ENCODE results near the gene SLC38A3. TPM values are rescaled to one million over a fixed set of nuclear protein-coding genes. Genes with fewer than 3 reads are reported as not detected.

The SLC38A3 gene
- total RNA-seq, 4 donors from 2014 or later: 0.11 to 0.39 TPM; not detected in 2

- H3K4me1 ChIP-seq: no peaks in the 10 kb centered on the region
- DNase-seq (ENCODE audit: extremely low spot score): no peak
- H3K36me3 ChIP-seq: peaks cover 0 to 74% (median 23%) of the 10 kb centered on the region in 4 donors
- TF ChIP-seq POLR2A (IDR thresholded peaks at IDR 0.05; ENCODE audit: low read depth): no peak
- no peak for TF ChIP-seq EP300 (IDR thresholded peaks at IDR 0.05)
- TF ChIP-seq CTCF (IDR thresholded peaks at IDR 0.05): no peak
- TF ChIP-seq POLR2AphosphoS5 (IDR thresholded peaks at IDR 0.05): no peak
- no peaks in the 10 kb centered on the region for H3K27me3 ChIP-seq
- WGBS: 94% methylated on average over 14 of the region's 26 CpGs
- no peaks in the 10 kb centered on the region for H3K9me3 ChIP-seq
- intact Hi-C loops (cut with DNase I): no loop called here
- no peak overlapping the region for H3K4me3 ChIP-seq
- H3K27ac ChIP-seq (replicated peaks in 1 of 4): no peak overlapping the region
These were observed 22.5 kb upstream of the SLC38A3 start for GRCh38 chr3:50182533-50183099.

- Histone ChIP-seq H3K9me3 (no peaks in the 10 kb centered on the region), H3K4me1 (peaks cover 0 to 1% (median 0%) of the 10 kb centered on the region in 4 donors), H3K36me3 (peaks cover 0 to 81% (median 23%) of the 10 kb centered on the region in 4 donors), H3K4me3 (no peak overlapping the region), H3K27me3 (no peaks in the 10 kb centered on the region), H3K27ac (replicated peaks in 1 of 4) (no peak overlapping the region)
- TF ChIP-seq POLR2AphosphoS5 (IDR thresholded peaks at IDR 0.05) (no peak), EP300 (IDR thresholded peaks at IDR 0.05) (no peak), CTCF (IDR thresholded peaks at IDR 0.05) (no peak), POLR2A (IDR thresholded peaks at IDR 0.05; ENCODE audit: low read depth) (no peak)
- intact Hi-C loops (cut with DNase I): no loop called here
- DNase-seq (ENCODE audit: extremely low spot score): no peak
- 96% methylated on average over 6 of the region's 6 CpGs for WGBS
These were observed 21.3 kb upstream of the SLC38A3 start for GRCh38 chr3:50183755-50184154.

- intact Hi-C loops (cut with DNase I): no loop called here
- peaks cover 0 to 76% (median 23%) of the 10 kb centered on the region in 4 donors for H3K36me3 ChIP-seq
- no peak overlapping the region for H3K27ac ChIP-seq (replicated peaks in 1 of 4)
- H3K27me3 ChIP-seq: no peaks in the 10 kb centered on the region
- H3K4me3 ChIP-seq: no peak overlapping the region
- WGBS: 94% methylated on average over 17 of the region's 21 CpGs
- TF ChIP-seq POLR2AphosphoS5 (IDR thresholded peaks at IDR 0.05) (no peak), EP300 (IDR thresholded peaks at IDR 0.05) (no peak), CTCF (IDR thresholded peaks at IDR 0.05) (no peak), POLR2A (IDR thresholded peaks at IDR 0.05; ENCODE audit: low read depth) (no peak)
- DNase-seq (ENCODE audit: extremely low spot score): no peak
- peaks cover 0 to 6% (median 1%) of the 10 kb centered on the region in 4 donors for H3K4me1 ChIP-seq
- no peaks in the 10 kb centered on the region for H3K9me3 ChIP-seq
These were observed 20.7 kb upstream of the SLC38A3 start for GRCh38 chr3:50184242-50184978.

GRCh38 chr3:50185230-50185629 lies 19.8 kb upstream of the SLC38A3 start:
- Histone ChIP-seq H3K9me3 (no peaks in the 10 kb centered on the region), H3K27me3 (no peaks in the 10 kb centered on the region), H3K36me3 (peaks cover 0 to 71% (median 23%) of the 10 kb centered on the region in 4 donors), H3K4me3 (no peak overlapping the region), H3K27ac (replicated peaks in 1 of 4) (no peak overlapping the region), H3K4me1 (peaks cover 0 to 6% (median 1%) of the 10 kb centered on the region in 4 donors)
- intact Hi-C loops (cut with DNase I): no loop called here
- TF ChIP-seq EP300 (IDR thresholded peaks at IDR 0.05) (no peak), POLR2AphosphoS5 (IDR thresholded peaks at IDR 0.05) (no peak), POLR2A (IDR thresholded peaks at IDR 0.05; ENCODE audit: low read depth) (no peak), CTCF (IDR thresholded peaks at IDR 0.05) (no peak)
- DNase-seq (ENCODE audit: extremely low spot score): no peak
- no CpG with 5 or more reads among the region's 4 CpGs for WGBS
